K562 (cell line): Measurements from ENCODE around the gene PGAP2. TPM values are rescaled to one million over a fixed set of nuclear protein-coding genes. Genes with fewer than 3 reads are reported as not detected.
A peak's percentile ranks its signal among the peaks of the same experiment; 100 is the strongest.

Experiments
- ATF7 ChIP-seq: fragments of 450-650 bp; IDR thresholded peaks from 2 replicates; pipeline ENCODE4 v1.7.1; 2014; ENCODE audit warnings: mild to moderate bottlenecking, moderate library complexity
- C11orf30 ChIP-seq: fragments of 450-650 bp; IDR thresholded peaks from 2 replicates; pipeline ENCODE4 v1.6.1; 2016; ENCODE audit warnings: low read depth, mild to moderate bottlenecking
- FOXM1 ChIP-seq, 2 experiments: fragments of 450-650 bp in 1 of 2; sonication (generic) in 1 of 2; formaldehyde crosslinking in 1 of 2; IDR thresholded peaks; 2 replicates each; pipeline versions ENCODE4 v1.6.1 to v1.9.0; 2017 to 2022; ENCODE audit warnings: low read depth in 2 of 2, mild to moderate bottlenecking in 2 of 2, missing genetic modification reagents in 1 of 2, moderate library complexity in 1 of 2
- GABPA ChIP-seq: fragments of 200-800 bp; sonication (Bioruptor generic); conservative IDR thresholded peaks from 2 replicates; pipeline ENCODE4 v1.6.1; 2016; ENCODE audit warnings: low read depth, missing genetic modification characterization, missing compliant biosample characterization
- GABPB2 ChIP-seq: fragments of 250-450 bp; sonication (Bioruptor Pico); conservative IDR thresholded peaks from 2 replicates; pipeline ENCODE4 v1.5.1; 2021; ENCODE audit warnings: mild to moderate bottlenecking
- HCFC1 ChIP-seq: IDR thresholded peaks from 2 replicates; pipeline ENCODE4 v1.6.1; 2012; ENCODE audit warnings: low read depth, low read length, improper control_type of control experiment
- NFIC ChIP-seq: fragments of 450-650 bp; IDR thresholded peaks from 2 replicates; pipeline ENCODE4 v1.6.1; 2017; ENCODE audit warnings: mild to moderate bottlenecking, inconsistent platforms
- NR4A1 ChIP-seq, 2 experiments: fragments of 250-450 bp in 1 of 2; fragments of 450-650 bp in 1 of 2; sonication (Bioruptor Pico) in 1 of 2; IDR thresholded peaks; 2 replicates each; pipeline versions ENCODE4 v1.4.0 to v1.6.1; 2016 to 2020; ENCODE audit warnings: mild to moderate bottlenecking in 2 of 2, missing compliant biosample characterization in 1 of 2, missing genetic modification characterization in 1 of 2, moderate library complexity in 1 of 2
- NRF1 ChIP-seq, 2 experiments: fragments of 450-650 bp; IDR thresholded peaks in 1 of 2; conservative IDR thresholded peaks in 1 of 2; 2 replicates each; pipeline ENCODE4 v1.6.1; 2014; ENCODE audit warnings: mild to moderate bottlenecking in 2 of 2
- SP1 ChIP-seq: sonication (generic); formaldehyde crosslinking; IDR thresholded peaks from 2 replicates; pipeline ENCODE4 v1.8.1; 2022; ENCODE audit warnings: mild to moderate bottlenecking, missing genetic modification reagents
- ZBTB40 ChIP-seq, 2 experiments: fragments of 450-650 bp in 1 of 2; sonication (generic) in 1 of 2; formaldehyde crosslinking in 1 of 2; IDR thresholded peaks; 2 replicates each; pipeline versions ENCODE4 v1.7.1 to v1.9.0; 2016 to 2022; ENCODE audit warnings: inconsistent platforms in 1 of 2, mild to moderate bottlenecking in 1 of 2, missing genetic modification reagents in 1 of 2
- ZNF23 ChIP-seq: fragments of 250-450 bp; sonication (Bioruptor Pico); IDR thresholded peaks from 2 replicates; pipeline ENCODE4 v1.4.0; 2020; ENCODE audit warnings: mild to moderate bottlenecking
- polyA plus RNA-seq, 8 experiments: library from polyadenylated mRNA; depleted of rRNA in 4 of 8; stranded (reverse) in 5 of 8; unstranded in 3 of 8; fragments of >200 nt; fragmentation: Nextera tagmentation in 2 of 8; fragmentation: Illumina TruSeq in 1 of 8; extraction: Ambion mirVana in 2 of 8; extraction: Trizol in 1 of 8; gene quantifications; 2 replicates each; pipeline versions ENCODE4 v1.2.1 to v1.2.3, GENCODE V29; 2011 to 2014; ENCODE audit warnings: inconsistent platforms in 1 of 8, missing spikeins in 1 of 8
- total RNA-seq, 7 experiments: library from RNA; depleted of rRNA in 6 of 7; stranded (reverse); fragments of >200 nt in 6 of 7; fragmentation: Illumina TruSeq in 2 of 7; extraction: Trizol in 2 of 7; gene quantifications; 2 replicates each; pipeline versions ENCODE4 v1.2.1 to v1.2.3, GENCODE V29; 2011 to 2021; ENCODE audit warnings: low replicate concordance in 1 of 7
- TF ChIP-seq, protein P1 (sequence below): fragments of 450-650 bp; IDR thresholded peaks from 2 replicates; pipeline ENCODE4 v1.6.1; 2017; ENCODE audit warnings: antibody characterized with exemption, mild to moderate bottlenecking

PGAP2 gene
- total and polyA plus RNA-seq, 9 of the 15 experiments (the other 6 are each of a cell fraction or from before 2014, with no cell fraction given): 17.9 to 47.2 (median 33.7) TPM

GRCh38 chr11:3865388-3866193, 57.2 kb downstream of the PGAP2 start (continued):
- TF ChIP-seq SP1 (CRISPR knock-in tag) (no peak), NRF1 (conservative IDR thresholded peaks at IDR 0.05 in 1 of 2, IDR thresholded peaks at IDR 0.05 in 1 of 2) (no peak), GABPA (tag) (peak; percentile 42; the same call in 1 of the 2 replicates), ATF7 (peak; percentile 59; the same call in 1 of the 2 replicates), C11orf30 (no peak), FOXM1 (IDR thresholded peaks at IDR 0.05; ENCODE audit: low read depth) (0 out of 2 replicates have a peak, but pooled peaks have one; percentile 12), FOXM1 (CRISPR knock-in tag; IDR thresholded peaks at IDR 0.05; ENCODE audit: low read depth) (no peak), HCFC1 (no peak), GABPB2 (CRISPR knock-in tag) (no peak), NR4A1 (CRISPR knock-in tag; IDR thresholded peaks at IDR 0.05) (no peak), NR4A1 (tag; IDR thresholded peaks at IDR 0.05) (peak; percentile 68), ZBTB40 (IDR thresholded peaks at IDR 0.05) (no peak), ZBTB40 (CRISPR knock-in tag; IDR thresholded peaks at IDR 0.05) (no peak), ZNF23 (CRISPR knock-in tag) (no peak), NFIC (peak; percentile 25)
- TF ChIP-seq, protein P1, sequence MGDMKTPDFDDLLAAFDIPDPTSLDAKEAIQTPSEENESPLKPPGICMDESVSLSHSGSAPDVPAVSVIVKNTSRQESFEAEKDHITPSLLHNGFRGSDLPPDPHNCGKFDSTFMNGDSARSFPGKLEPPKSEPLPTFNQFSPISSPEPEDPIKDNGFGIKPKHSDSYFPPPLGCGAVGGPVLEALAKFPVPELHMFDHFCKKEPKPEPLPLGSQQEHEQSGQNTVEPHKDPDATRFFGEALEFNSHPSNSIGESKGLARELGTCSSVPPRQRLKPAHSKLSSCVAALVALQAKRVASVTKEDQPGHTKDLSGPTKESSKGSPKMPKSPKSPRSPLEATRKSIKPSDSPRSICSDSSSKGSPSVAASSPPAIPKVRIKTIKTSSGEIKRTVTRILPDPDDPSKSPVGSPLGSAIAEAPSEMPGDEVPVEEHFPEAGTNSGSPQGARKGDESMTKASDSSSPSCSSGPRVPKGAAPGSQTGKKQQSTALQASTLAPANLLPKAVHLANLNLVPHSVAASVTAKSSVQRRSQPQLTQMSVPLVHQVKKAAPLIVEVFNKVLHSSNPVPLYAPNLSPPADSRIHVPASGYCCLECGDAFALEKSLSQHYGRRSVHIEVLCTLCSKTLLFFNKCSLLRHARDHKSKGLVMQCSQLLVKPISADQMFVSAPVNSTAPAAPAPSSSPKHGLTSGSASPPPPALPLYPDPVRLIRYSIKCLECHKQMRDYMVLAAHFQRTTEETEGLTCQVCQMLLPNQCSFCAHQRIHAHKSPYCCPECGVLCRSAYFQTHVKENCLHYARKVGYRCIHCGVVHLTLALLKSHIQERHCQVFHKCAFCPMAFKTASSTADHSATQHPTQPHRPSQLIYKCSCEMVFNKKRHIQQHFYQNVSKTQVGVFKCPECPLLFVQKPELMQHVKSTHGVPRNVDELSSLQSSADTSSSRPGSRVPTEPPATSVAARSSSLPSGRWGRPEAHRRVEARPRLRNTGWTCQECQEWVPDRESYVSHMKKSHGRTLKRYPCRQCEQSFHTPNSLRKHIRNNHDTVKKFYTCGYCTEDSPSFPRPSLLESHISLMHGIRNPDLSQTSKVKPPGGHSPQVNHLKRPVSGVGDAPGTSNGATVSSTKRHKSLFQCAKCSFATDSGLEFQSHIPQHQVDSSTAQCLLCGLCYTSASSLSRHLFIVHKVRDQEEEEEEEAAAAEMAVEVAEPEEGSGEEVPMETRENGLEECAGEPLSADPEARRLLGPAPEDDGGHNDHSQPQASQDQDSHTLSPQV: peak; percentile 81
